HEK293T (cell line): Measurements from ENCODE around the gene RNF114.

ENCODE experiments used
- BHLHE40 ChIP-seq: fragments of 450-650 bp; IDR thresholded peaks from 2 replicates; pipeline ENCODE4 v1.6.1; 2016; ENCODE audit warnings: mild to moderate bottlenecking, moderate library complexity, borderline replicate concordance
- ELF4 ChIP-seq: fragments of 450-650 bp; IDR thresholded peaks from 2 replicates; pipeline ENCODE4 v1.6.1; 2017; ENCODE audit warnings: antibody characterized with exemption
- FOXA1 ChIP-seq: fragments of 450-650 bp; IDR thresholded peaks from 2 replicates; pipeline ENCODE4 v1.6.1; 2016; ENCODE audit warnings: mild to moderate bottlenecking
- L3MBTL2 ChIP-seq: fragments of 450-650 bp; conservative IDR thresholded peaks from 2 replicates; pipeline ENCODE4 v1.6.1; 2016; ENCODE audit warnings: mild to moderate bottlenecking
- SP1 ChIP-seq: fragments of 450-650 bp; IDR thresholded peaks from 2 replicates; pipeline ENCODE4 v1.6.1; 2017

GRCh38 chr20:49928411-49929141 lies 7.6 kb upstream of the RNF114 start:
- TF ChIP-seq FOXA1 (no peak), BHLHE40 (no peak), SP1 (no peak), L3MBTL2 (no peak; the same call in 1 of the 2 replicates), ELF4 (no peak)
